GM13977 (cell line): Measurements from ENCODE around the gene ERMP1.
A peak's percentile ranks its signal among the peaks of the same experiment; 100 is the strongest.
"Not testable (repeated sequence)": the region's sequence is repeated elsewhere in the genome, so short reads cannot be mapped to it uniquely, and the experiment has no call there.

Experiments
- DNase-seq: peaks from one replicate; pipeline ENCODE4 v3.0.0; 2012; ENCODE audit warnings: low spot score
- CTCF ChIP-seq: IDR thresholded peaks from 2 replicates; pipeline ENCODE4 v1.5.1; 2012; ENCODE audit warnings: mild to moderate bottlenecking, control low read depth; ENCODE audit not compliant: insufficient read depth; ENCODE audit errors: extremely low read depth, missing control alignments
- in situ Hi-C: fragments of 300-500 bp; cut with MboI; formaldehyde crosslinking; loops from one replicate; pipeline ENCODE4 v1.12.0; 2022; ENCODE audit warnings: low sequenced_read_pairs, low pct_unique_long_range_greater_than_20kb, mixed read lengths, inconsistent platforms; ENCODE audit not compliant: unreplicated experiment

Gene ERMP1

GRCh38 chr9:5783982-5784381, 48.9 kb downstream of the ERMP1 start:
- no peak for TF ChIP-seq CTCF
- in situ Hi-C loops = no loop called here
- no peak for DNase-seq

GRCh38 chr9:5783420-5783819, 49.5 kb downstream of the ERMP1 start:
- DNase-seq, in situ Hi-C loops: not testable (repeated sequence)

GRCh38 chr9:5779705-5780218, 53.2 kb downstream of the ERMP1 start:
- DNase-seq, in situ Hi-C loops: not testable (repeated sequence)

GRCh38 chr9:5778805-5779204, 54.1 kb downstream of the ERMP1 start:
- no peak for DNase-seq
- no peak for TF ChIP-seq CTCF
- in situ Hi-C loops = no loop called here

GRCh38 chr9:5773324-5773999, 59.5 kb downstream of the ERMP1 start:
- TF ChIP-seq CTCF = peak; percentile 32
- DNase-seq = no peak
- in situ Hi-C loops = no loop called here

- no peak for TF ChIP-seq CTCF
- DNase-seq = peak; percentile 13
- in situ Hi-C loops = no loop called here
Measured at GRCh38 chr9:5767968-5768932, 64.7 kb downstream of the ERMP1 start.

- no peak for TF ChIP-seq CTCF
- peak; percentile 47 for DNase-seq
- in situ Hi-C loops = no loop called here
Measured at GRCh38 chr9:5764130-5764868, 68.6 kb downstream of the ERMP1 start.
